IMR-90 (cell line): ENCODE results near the gene SIPA1. TPM values are rescaled to one million over a fixed set of nuclear protein-coding genes. Genes with fewer than 3 reads are reported as not detected.
A peak's percentile ranks its signal among the peaks of the same experiment; 100 is the strongest.

ENCODE experiments used
- ATAC-seq: fragments of 200-7000 bp; cut with Tn5 transposase; 2 replicates; pipeline ENCODE4 v1.9.1; 2020; ENCODE audit warnings: low read depth, mild to moderate bottlenecking, moderate library complexity
- BruUV-seq: library from RNA; stranded (reverse); fragments of 400-500 nt; replicated peaks from 2 replicates; lab custom pipeline; 2021; lab: Mats Ljungman, UMichigan
- CTCF ChIA-PET: fragments of 300-600 bp; formaldehyde crosslinking; extraction: SDS; loops from one replicate; lab custom pipeline; 2021; ENCODE audit warnings: antibody characterized with exemption; lab: Yijun Ruan, JAX
- POLR2A ChIA-PET: fragments of 300-600 bp; sonication (Branson Sonifier 250); formaldehyde crosslinking; loops from one replicate; lab custom pipeline; 2022; ENCODE audit warnings: antibody characterized with exemption; ENCODE audit not compliant: unreplicated experiment; lab: Charles Lee
- DNase-seq: peaks from one replicate; pipeline ENCODE4 v3.0.0; 2013
- H2AFZ ChIP-seq: replicated peaks from 2 replicates; pipeline ENCODE3; 2013; ENCODE audit warnings: low read length, mild to moderate bottlenecking; ENCODE audit not compliant: poor library complexity
- H2AK5ac ChIP-seq: 2 replicates; pipeline ENCODE4 v1.6.1; 2013; ENCODE audit warnings: low read depth, low read length, inconsistent platforms
- H2AK9ac ChIP-seq: replicated peaks from 2 replicates; pipeline ENCODE3; 2013; ENCODE audit warnings: mild to moderate bottlenecking, low read depth, low read length, moderate library complexity; ENCODE audit not compliant: poor library complexity
- H2BK120ac ChIP-seq: 2 replicates; pipeline ENCODE4 v1.6.1; 2013; ENCODE audit warnings: low read depth, low read length, inconsistent platforms
- H2BK15ac ChIP-seq: 3 replicates; pipeline ENCODE4 v1.6.1; 2013; ENCODE audit warnings: low read depth, low read length, inconsistent platforms
- H2BK20ac ChIP-seq: 2 replicates; pipeline ENCODE4 v1.6.1; 2013; ENCODE audit warnings: low read depth, mild to moderate bottlenecking, inconsistent platforms, low read length, moderate library complexity
- H2BK5ac ChIP-seq: 2 replicates; pipeline ENCODE4 v1.6.1; 2013; ENCODE audit warnings: mild to moderate bottlenecking, low read depth, low read length, inconsistent platforms; ENCODE audit not compliant: poor library complexity, severe bottlenecking
- H3K14ac ChIP-seq: replicated peaks from 2 replicates; pipeline ENCODE4 v1.6.1; 2013; ENCODE audit warnings: low read depth, low read length, inconsistent platforms
- H3K18ac ChIP-seq: 2 replicates; pipeline ENCODE4 v1.6.1; 2013; ENCODE audit warnings: low read depth, low read length, control low read depth
- H3K23ac ChIP-seq: 2 replicates; pipeline ENCODE4 v1.6.1; 2013; ENCODE audit warnings: low read depth, low read length, inconsistent platforms
- H3K27ac ChIP-seq: 2 replicates; pipeline ENCODE4 v1.5.1; 2013; ENCODE audit warnings: mild to moderate bottlenecking, control low read depth, low read length; ENCODE audit not compliant: insufficient read depth
- H3K27me3 ChIP-seq: 2 replicates; pipeline ENCODE4 v1.6.1; 2013; ENCODE audit warnings: low read length; ENCODE audit not compliant: control insufficient read depth, insufficient read depth
- H3K36me3 ChIP-seq: 2 replicates; pipeline ENCODE4 v1.6.1; 2013; ENCODE audit warnings: low read length, mixed read lengths; ENCODE audit not compliant: control insufficient read depth, insufficient read depth
- H3K4ac ChIP-seq: 2 replicates; pipeline ENCODE4 v1.6.1; 2013; ENCODE audit warnings: low read depth, low read length, inconsistent platforms
- H3K4me1 ChIP-seq: 2 replicates; pipeline ENCODE4 v1.6.1; 2013; ENCODE audit warnings: low read length, mixed read lengths; ENCODE audit not compliant: control insufficient read depth, insufficient read depth
- H3K4me2 ChIP-seq: 2 replicates; pipeline ENCODE4 v1.6.1; 2013; ENCODE audit warnings: low read depth, mild to moderate bottlenecking, control low read depth, low read length, moderate library complexity
- H3K4me3 ChIP-seq: 2 replicates; pipeline ENCODE4 v1.5.1; 2013; ENCODE audit warnings: low read depth, mild to moderate bottlenecking, control low read depth, low read length, moderate library complexity; ENCODE audit not compliant: insufficient read depth
- H3K56ac ChIP-seq: 2 replicates; pipeline ENCODE4 v1.6.1; 2013; ENCODE audit warnings: low read length, inconsistent platforms; ENCODE audit not compliant: insufficient read depth; ENCODE audit errors: extremely low read depth
- H3K79me1 ChIP-seq, 2 experiments: 2 replicates each; pipeline ENCODE4 v1.6.1; 2013; ENCODE audit warnings: low read length in 2 of 2, inconsistent platforms in 1 of 2, low read depth in 1 of 2
- H3K9ac ChIP-seq: 2 replicates; pipeline ENCODE4 v1.6.1; 2013; ENCODE audit warnings: low read depth, low read length, control low read depth
- H3K9me1 ChIP-seq: 2 replicates; pipeline ENCODE4 v1.6.1; 2013; ENCODE audit warnings: low read length, inconsistent platforms; ENCODE audit not compliant: insufficient read depth
- H3K9me3 ChIP-seq: 2 replicates; pipeline ENCODE4 v1.6.1; 2013; ENCODE audit warnings: low read length; ENCODE audit not compliant: control insufficient read depth, insufficient read depth
- H4K20me1 ChIP-seq: 2 replicates; pipeline ENCODE4 v1.6.1; 2013; ENCODE audit warnings: low read length, inconsistent platforms; ENCODE audit not compliant: insufficient read depth
- H4K5ac ChIP-seq: 2 replicates; pipeline ENCODE4 v1.6.1; 2013; ENCODE audit warnings: mild to moderate bottlenecking, low read depth, low read length, control low read depth
- H4K8ac ChIP-seq, 2 experiments: 2 replicates each; pipeline ENCODE4 v1.6.1; 2013; ENCODE audit warnings: low read depth in 2 of 2, low read length in 2 of 2, control low read depth in 1 of 2, inconsistent platforms in 1 of 2
- H4K91ac ChIP-seq: 2 replicates; pipeline ENCODE4 v1.6.1; 2013; ENCODE audit warnings: low read depth, low read length, inconsistent platforms; ENCODE audit not compliant: insufficient read depth
- BHLHE40 ChIP-seq: fragments of 150-350 bp; IDR thresholded peaks from 2 replicates; pipeline ENCODE4 v1.6.1; 2016; ENCODE audit warnings: mild to moderate bottlenecking, low read depth, low read length
- CEBPB ChIP-seq: IDR thresholded peaks from 2 replicates; pipeline ENCODE4 v1.6.1; 2012; ENCODE audit warnings: low read depth, low read length, improper control_type of control experiment
- CHD1 ChIP-seq: IDR thresholded peaks from 2 replicates; pipeline ENCODE4 v1.6.1; 2012; ENCODE audit warnings: low read depth, low read length, improper control_type of control experiment
- FOS ChIP-seq: fragments of 150-350 bp; IDR thresholded peaks from 2 replicates; pipeline ENCODE4 v1.6.1; 2016; ENCODE audit warnings: low read depth, low read length
- MAZ ChIP-seq: IDR thresholded peaks from 2 replicates; pipeline ENCODE4 v1.6.1; 2012; ENCODE audit warnings: low read depth, mild to moderate bottlenecking, low read length, improper control_type of control experiment, moderate library complexity, borderline replicate concordance
- MXI1 ChIP-seq: IDR thresholded peaks from 2 replicates; pipeline ENCODE4 v1.6.1; 2012; ENCODE audit warnings: low read depth, mild to moderate bottlenecking, low read length, moderate library complexity, borderline replicate concordance
- RAD21 ChIP-seq: IDR thresholded peaks from 2 replicates; pipeline ENCODE4 v1.6.1; 2012; ENCODE audit warnings: low read length, improper control_type of control experiment
- SMC3 ChIP-seq: fragments of 150-350 bp; IDR thresholded peaks from 2 replicates; pipeline ENCODE4 v1.6.1; 2016; ENCODE audit warnings: low read depth, mild to moderate bottlenecking, antibody characterized with exemption, low read length, moderate library complexity
- WGBS, 2 experiments: methylation state at CpG; one replicate each; pipeline versions ENCODE4 v1.1.5 to v1.1.7; 2013; ENCODE audit warnings: missing lambda C conversion rate in 2 of 2; ENCODE audit not compliant: insufficient read length in 1 of 2; ENCODE audit errors: extremely low coverage in 2 of 2; 5-methylcytosine and 5-hydroxymethylcytosine counted together
- dilution Hi-C: fragments of 300-500 bp; cut with HindIII; formaldehyde crosslinking; loops from one replicate; pipeline ENCODE4 v1.14.3; 2018; ENCODE audit warnings: low sequenced_read_pairs; ENCODE audit not compliant: unreplicated experiment
- in situ Hi-C: fragments of 300-500 bp; cut with MboI; formaldehyde crosslinking; loops from 3 replicates; pipeline ENCODE4 v1.14.3; 2019; ENCODE audit warnings: low sequenced_read_pairs, inconsistent platforms, mixed read lengths
- intact Hi-C: fragments of 100-400 bp; cut with micrococcal nuclease; formaldehyde crosslinking; loops from 2 replicates; pipeline ENCODE4 v1.10.0; 2022
- polyA plus RNA-seq, 3 experiments: library from polyadenylated mRNA; depleted of rRNA; stranded (reverse); fragments of >200 nt; gene quantifications; 2 replicates each; pipeline ENCODE4 v1.2.3, GENCODE V29; 2012; ENCODE audit warnings: low replicate concordance in 1 of 3
- total RNA-seq: library from RNA; depleted of rRNA; stranded (reverse); fragments of >200 nt; gene quantifications from 2 replicates; pipeline ENCODE4 v1.2.3, GENCODE V29; 2012
- TF ChIP-seq, protein P1 (sequence below): conservative IDR thresholded peaks from 2 replicates; pipeline ENCODE4 v1.5.1; 2012; ENCODE audit warnings: mild to moderate bottlenecking, low read depth, low read length, improper control_type of control experiment
- TF ChIP-seq, protein P2 (sequence below): fragments of 150-350 bp; IDR thresholded peaks from 2 replicates; pipeline ENCODE4 v1.6.1; 2017; ENCODE audit warnings: mild to moderate bottlenecking, antibody characterized with exemption, low read length, low read depth

SIPA1 gene
- total and polyA plus RNA-seq, 2 of the 4 experiments (the other 2 are of a cell fraction) = 10.6 to 39.7 TPM

DNA sequence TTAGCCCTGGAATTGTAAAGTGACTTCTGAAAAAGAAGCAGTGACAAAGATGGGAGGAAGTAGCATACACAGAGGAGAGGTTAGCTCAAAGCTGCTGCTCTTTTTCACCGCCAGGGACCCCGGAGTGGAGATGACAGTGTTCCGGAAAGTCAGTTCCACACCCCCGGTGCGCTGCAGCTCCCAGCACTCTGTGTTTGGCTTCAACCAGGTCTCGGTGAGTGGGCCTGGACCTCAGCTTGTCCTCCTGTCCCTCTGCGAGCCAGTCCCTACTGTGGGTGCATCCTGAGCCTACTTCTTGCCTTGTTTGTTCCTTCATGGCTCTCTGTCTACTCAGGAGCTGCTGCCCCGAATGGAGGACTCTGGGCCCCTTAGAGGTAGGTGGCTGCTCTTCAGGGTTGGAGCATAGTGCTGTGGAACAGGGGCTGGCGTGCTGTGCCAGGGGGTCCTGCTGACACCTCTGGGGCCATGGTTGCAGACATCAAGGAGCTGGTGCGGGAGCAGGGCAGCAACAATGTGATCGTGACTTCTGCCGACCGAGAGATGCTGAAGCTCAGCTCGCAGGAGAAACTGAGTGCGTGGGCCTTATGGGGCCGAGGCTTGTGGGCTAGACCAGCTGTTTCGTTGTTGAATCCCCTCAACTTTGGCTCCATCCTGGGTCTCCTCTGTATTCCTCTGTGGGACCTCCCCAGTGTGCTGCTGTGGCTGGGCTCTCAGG, 20.6 kb upstream of the SIPA1 start:
- no peak overlapping the region for H2BK5ac ChIP-seq
- no peak for ATAC-seq

More for the DNA sequence above, 20.6 kb upstream of the SIPA1 start:
- no peak overlapping the region for H3K14ac ChIP-seq
- H2AFZ ChIP-seq = no peak overlapping the region
- peaks cover 21% of the 10 kb centered on the region for H4K20me1 ChIP-seq
- no peak overlapping the region for H4K8ac ChIP-seq
- H3K4me1 ChIP-seq = peaks cover 13% of the 10 kb centered on the region
- POLR2A ChIA-PET = no interaction called here
- H3K79me1 ChIP-seq = peaks cover 7 to 55% of the 10 kb centered on the region in 2 experiments
- WGBS, 2 experiments = 94% methylated on average over 12 of the region's 17 CpGs; no CpG with 5 or more reads in 1 of the 2 experiments
- no peak overlapping the region for H3K9ac ChIP-seq
- no peak overlapping the region for H2BK15ac ChIP-seq
- BruUV-seq = no TSS peak
- no peak overlapping the region for H3K23ac ChIP-seq
- no peak overlapping the region for H2BK120ac ChIP-seq
- H3K4me3 ChIP-seq = no peak overlapping the region
- H3K27ac ChIP-seq = no peak overlapping the region
- H2BK20ac ChIP-seq = no peak overlapping the region
- in situ Hi-C loops = no loop called here
- H3K27me3 ChIP-seq = no peaks in the 10 kb centered on the region
- no peak for DNase-seq
- CTCF ChIA-PET = no interaction called here
- TF ChIP-seq RAD21 (no peak), MXI1 (no peak), FOS (no peak), BHLHE40 (no peak), CEBPB (no peak), CHD1 (no peak), MAZ (no peak), SMC3 (no peak)
- TF ChIP-seq, protein P1, sequence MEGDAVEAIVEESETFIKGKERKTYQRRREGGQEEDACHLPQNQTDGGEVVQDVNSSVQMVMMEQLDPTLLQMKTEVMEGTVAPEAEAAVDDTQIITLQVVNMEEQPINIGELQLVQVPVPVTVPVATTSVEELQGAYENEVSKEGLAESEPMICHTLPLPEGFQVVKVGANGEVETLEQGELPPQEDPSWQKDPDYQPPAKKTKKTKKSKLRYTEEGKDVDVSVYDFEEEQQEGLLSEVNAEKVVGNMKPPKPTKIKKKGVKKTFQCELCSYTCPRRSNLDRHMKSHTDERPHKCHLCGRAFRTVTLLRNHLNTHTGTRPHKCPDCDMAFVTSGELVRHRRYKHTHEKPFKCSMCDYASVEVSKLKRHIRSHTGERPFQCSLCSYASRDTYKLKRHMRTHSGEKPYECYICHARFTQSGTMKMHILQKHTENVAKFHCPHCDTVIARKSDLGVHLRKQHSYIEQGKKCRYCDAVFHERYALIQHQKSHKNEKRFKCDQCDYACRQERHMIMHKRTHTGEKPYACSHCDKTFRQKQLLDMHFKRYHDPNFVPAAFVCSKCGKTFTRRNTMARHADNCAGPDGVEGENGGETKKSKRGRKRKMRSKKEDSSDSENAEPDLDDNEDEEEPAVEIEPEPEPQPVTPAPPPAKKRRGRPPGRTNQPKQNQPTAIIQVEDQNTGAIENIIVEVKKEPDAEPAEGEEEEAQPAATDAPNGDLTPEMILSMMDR = no peak
- TF ChIP-seq, protein P2, sequence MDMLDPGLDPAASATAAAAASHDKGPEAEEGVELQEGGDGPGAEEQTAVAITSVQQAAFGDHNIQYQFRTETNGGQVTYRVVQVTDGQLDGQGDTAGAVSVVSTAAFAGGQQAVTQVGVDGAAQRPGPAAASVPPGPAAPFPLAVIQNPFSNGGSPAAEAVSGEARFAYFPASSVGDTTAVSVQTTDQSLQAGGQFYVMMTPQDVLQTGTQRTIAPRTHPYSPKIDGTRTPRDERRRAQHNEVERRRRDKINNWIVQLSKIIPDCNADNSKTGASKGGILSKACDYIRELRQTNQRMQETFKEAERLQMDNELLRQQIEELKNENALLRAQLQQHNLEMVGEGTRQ = no peak
- H3K4me2 ChIP-seq = no peak overlapping the region; the same call in 1 of the 2 replicates
- no peak overlapping the region for H3K4ac ChIP-seq
- no peak overlapping the region for H4K5ac ChIP-seq
- no peak overlapping the region for H2AK5ac ChIP-seq
- no peaks in the 10 kb centered on the region for H3K9me3 ChIP-seq
- no peak overlapping the region for H4K91ac ChIP-seq
- H3K9me1 ChIP-seq = 0 out of 2 replicates have a peak, but pooled peaks cover 9% of the 10 kb centered on the region
- intact Hi-C loops = no loop called here
- H2AK9ac ChIP-seq = peak overlapping the region; percentile 45
- H3K56ac ChIP-seq = no peak overlapping the region
- dilution Hi-C loops = no loop called here
- H3K18ac ChIP-seq = no peak overlapping the region
- H3K36me3 ChIP-seq = peaks cover 40% of the 10 kb centered on the region; the same call in 1 of the 2 replicates
